Esophagus squamous epithelium (tissue), 5 donors: ENCODE results near the gene SELENOO. TPM values are rescaled to one million over a fixed set of nuclear protein-coding genes. Genes with fewer than 3 reads are reported as not detected.

Source experiments
- DNase-seq: peaks from one replicate; lab custom pipeline; 2025; lab: John Stamatoyannopoulos, UW
- H3K27ac ChIP-seq, 4 donors: fragments of 200-600 bp; sonication (generic); one replicate each; pipeline ENCODE4 v1.5.1; 2016 to 2019; ENCODE audit warnings: mild to moderate bottlenecking in 1 of 4
- H3K27me3 ChIP-seq, 4 donors: fragments of 200-600 bp; sonication (generic); 1 replicate in 3 of 4; 2 replicates in 1 of 4; pipeline versions ENCODE4 v1.5.1 to v1.6.0; 2017 to 2021; ENCODE audit warnings: antibody characterized with exemption in 1 of 4
- H3K36me3 ChIP-seq, 3 donors: fragments of 200-600 bp; sonication (generic); one replicate each; pipeline ENCODE4 v1.5.1; 2016 to 2019
- H3K4me1 ChIP-seq, 3 donors: fragments of 200-600 bp; sonication (generic); one replicate each; pipeline ENCODE4 v1.5.1; 2017 to 2019
- H3K4me3 ChIP-seq, 4 donors: fragments of 200-600 bp; sonication (generic); 1 replicate in 3 of 4; 2 replicates in 1 of 4; pipeline ENCODE4 v1.5.1; 2016 to 2019; ENCODE audit warnings: mild to moderate bottlenecking in 2 of 4, moderate library complexity in 1 of 4
- H3K9me3 ChIP-seq, 3 donors: fragments of 200-600 bp; sonication (generic); one replicate each; pipeline ENCODE4 v1.5.1; 2016 to 2019
- CTCF ChIP-seq, 6 experiments: fragments of 450-650 bp in 4 of 6; fragments of 200-600 bp in 2 of 6; sonication (generic) in 2 of 6; IDR thresholded peaks; one replicate each; pipeline ENCODE4 v1.5.1; 2016 to 2019; ENCODE audit warnings: antibody characterized with exemption in 6 of 6, mild to moderate bottlenecking in 4 of 6, moderate library complexity in 4 of 6
- POLR2A ChIP-seq, 4 donors: fragments of 450-650 bp; IDR thresholded peaks; one replicate each; pipeline ENCODE4 v1.6.1; 2017; ENCODE audit warnings: antibody characterized with exemption in 4 of 4, mild to moderate bottlenecking in 4 of 4, moderate library complexity in 3 of 4
- WGBS, 2 donors: methylation state at CpG; one replicate each; pipeline ENCODE4 v1.1.5; 2018; 5-methylcytosine and 5-hydroxymethylcytosine counted together
- intact Hi-C: fragments of 100-400 bp; cut with DNase I; formaldehyde crosslinking; loops from one replicate; pipeline ENCODE4 v1.15.0; 2022
- total RNA-seq, 4 donors: library from RNA; depleted of rRNA; stranded (reverse); fragments of >200 nt; gene quantifications; one replicate each; pipeline ENCODE4 v1.1.0, GENCODE V29; 2016
- donor health status: DM: yes; HTN: yes; CAD: no.

Gene SELENOO
- total RNA-seq, 4 donors from 2014 or later, result 23.9 to 36.3 (median 27.0) TPM

- intact Hi-C loops, result no loop called here
- 0% methylated on average over 4 of the region's 81 CpGs; no CpG with 5 or more reads in 1 of the 2 donors for WGBS, 2 donors
- peaks cover 0 to 24% (median 8%) of the 10 kb centered on the region in 3 donors for H3K36me3 ChIP-seq
- H3K4me1 ChIP-seq, result peaks cover 25 to 67% (median 30%) of the 10 kb centered on the region in 3 donors
- DNase-seq, result no peak
- no peaks in the 10 kb centered on the region for H3K9me3 ChIP-seq
- H3K4me3 ChIP-seq, result peak within 1 kb of the TSS; percentile 42 to 80 (median 72)
- no peak for TF ChIP-seq POLR2A (IDR thresholded peaks at IDR 0.05)
- peak in 1 of 6 experiments; percentile 12 for TF ChIP-seq CTCF (IDR thresholded peaks at IDR 0.05)
- H3K27me3 ChIP-seq, result no peaks in the 10 kb centered on the region
- peak within 1 kb of the TSS; percentile 46 to 82 (median 72) for H3K27ac ChIP-seq
Measured at GRCh38 chr22:50250555-50251476, 50.0 kb downstream of the SELENOO start, which contains the start of gene HDAC10. HDAC10 (minus strand) TSS chr22:50251265; CDS start chr22:50251032, 233 bp downstream.

DNA sequence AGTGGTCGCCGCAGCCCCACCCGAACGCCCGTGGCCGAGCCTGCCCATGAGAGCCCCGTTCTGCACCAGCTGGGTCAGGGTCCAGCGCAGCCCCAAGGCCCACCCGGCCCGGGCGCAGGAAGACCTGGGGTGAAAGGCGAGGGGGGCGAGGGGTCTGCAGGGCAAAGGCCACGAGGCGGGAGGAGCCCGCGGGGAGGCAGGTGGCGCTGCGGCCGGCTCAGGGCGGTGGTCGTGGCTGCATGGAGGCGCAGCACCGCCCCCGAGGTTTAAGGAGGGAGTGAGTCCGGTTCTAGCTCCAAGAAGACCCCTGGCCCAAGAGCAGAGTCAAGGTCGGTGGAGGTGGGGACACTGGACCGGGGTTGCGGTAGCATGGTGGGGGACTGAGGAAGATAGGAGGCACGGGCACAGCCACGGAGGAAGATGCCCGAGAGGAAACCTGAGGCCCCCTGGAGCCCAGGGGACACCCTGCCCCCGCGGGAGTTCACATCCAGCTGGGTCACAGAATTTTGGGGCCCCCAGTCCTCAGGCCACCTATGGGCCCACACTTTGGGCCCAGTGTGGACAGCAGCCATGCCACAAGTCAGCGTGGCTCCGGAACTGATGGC is 50.8 kb downstream of the SELENOO start:
- TF ChIP-seq POLR2A (IDR thresholded peaks at IDR 0.05) (no peak), CTCF (IDR thresholded peaks at IDR 0.05) (no peak)
- H3K27me3 ChIP-seq, result peaks cover 0 to 5% (median 0%) of the 10 kb centered on the region in 4 donors
- no peak for DNase-seq
- H3K4me3 ChIP-seq, result peak overlapping the region; percentile 42 to 80 (median 72)
- H3K36me3 ChIP-seq, result peaks cover 0 to 16% (median under 1%) of the 10 kb centered on the region in 3 donors
- intact Hi-C loops, result no loop called here
- peak overlapping the region; percentile 46 to 82 (median 72) for H3K27ac ChIP-seq
- H3K9me3 ChIP-seq, result no peaks in the 10 kb centered on the region
- H3K4me1 ChIP-seq, result peaks cover 22 to 60% (median 23%) of the 10 kb centered on the region in 3 donors
- WGBS, 2 donors, result 33% methylated on average over 6 of the region's 36 CpGs; no CpG with 5 or more reads in 1 of the 2 donors

- TF ChIP-seq POLR2A (IDR thresholded peaks at IDR 0.05) (no peak), CTCF (IDR thresholded peaks at IDR 0.05) (peak; percentile 58 to 83 (median 68))
- Histone ChIP-seq H3K4me3 (peak overlapping the region in 3 of 4 donors; percentile 66 to 80 (median 79)), H3K27me3 (peaks cover 0 to 11% (median 0%) of the 10 kb centered on the region in 4 donors), H3K9me3 (no peaks in the 10 kb centered on the region), H3K36me3 (peaks cover 0 to 13% (median 0%) of the 10 kb centered on the region in 3 donors), H3K27ac (peak overlapping the region; percentile 46 to 82 (median 72)), H3K4me1 (peaks cover 22 to 52% (median 23%) of the 10 kb centered on the region in 3 donors)
- intact Hi-C loops, result no loop called here
- 20 to 69% methylated on average over 1 to 8 of the region's 25 CpGs for WGBS, 2 donors
- no peak for DNase-seq
Measured at GRCh38 chr22:50252082-50253045, 51.6 kb downstream of the SELENOO start.

DNA sequence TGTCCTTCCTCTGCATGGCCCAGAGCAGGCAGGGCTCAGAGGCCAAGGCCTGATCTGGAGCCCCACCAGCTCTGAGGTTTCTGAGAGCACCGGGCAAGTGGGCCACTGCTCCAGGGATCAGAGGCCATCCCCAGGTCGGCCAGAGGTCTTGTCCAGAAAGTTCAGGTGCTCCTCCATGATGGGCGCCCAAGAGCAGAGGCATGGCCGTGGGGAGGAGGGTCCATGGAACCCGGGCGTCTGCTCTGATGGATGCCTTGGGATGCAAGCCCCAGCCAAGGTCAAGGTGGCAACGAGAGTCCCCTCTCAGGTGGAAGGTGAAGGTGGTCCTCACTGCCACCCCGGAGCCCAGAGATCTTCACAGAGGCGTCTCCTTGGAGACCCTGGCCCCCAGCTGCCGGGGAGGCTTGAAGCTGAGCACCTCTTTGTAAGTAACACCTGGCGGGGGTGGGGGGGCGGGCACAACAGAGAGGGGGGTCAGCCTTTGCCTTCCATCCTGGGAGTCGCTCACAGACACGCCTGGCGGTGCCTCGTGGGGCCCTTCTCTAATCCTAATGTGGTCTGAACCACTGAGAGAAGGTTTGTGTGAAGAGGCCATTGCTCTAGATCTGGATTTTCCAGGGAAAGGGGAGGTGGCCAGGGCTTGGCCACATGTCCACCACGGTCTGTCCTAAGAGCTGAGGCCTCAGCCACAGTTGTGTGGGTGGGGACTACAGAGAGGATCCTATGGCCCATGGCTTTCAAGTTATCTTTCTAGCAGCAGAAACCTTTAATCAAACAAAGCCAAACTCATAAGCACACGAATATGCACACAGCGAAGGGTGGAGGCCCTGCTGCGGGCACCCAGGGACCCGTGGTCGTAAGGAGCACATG is 52.5 kb downstream of the SELENOO start:
- WGBS, 2 donors, result 52 to 76% methylated on average over 5 of the region's 22 CpGs

More for the DNA sequence above, 52.5 kb downstream of the SELENOO start:
- DNase-seq, result no peak
- H3K36me3 ChIP-seq, result peaks cover 0 to 4% (median 0%) of the 10 kb centered on the region in 3 donors
- no peaks in the 10 kb centered on the region for H3K9me3 ChIP-seq
- H3K4me1 ChIP-seq, result peaks cover 19 to 43% (median 22%) of the 10 kb centered on the region in 3 donors
- H3K4me3 ChIP-seq, result no peak overlapping the region
- intact Hi-C loops, result no loop called here
- peaks cover 0 to 18% (median 0%) of the 10 kb centered on the region in 4 donors for H3K27me3 ChIP-seq
- no peak overlapping the region for H3K27ac ChIP-seq
- TF ChIP-seq CTCF (IDR thresholded peaks at IDR 0.05), result no peak
- TF ChIP-seq POLR2A (IDR thresholded peaks at IDR 0.05), result no peak
